Liver (tissue), 9 donors: ENCODE measurements around the gene RAPGEF4. TPM values are rescaled to one million over a fixed set of nuclear protein-coding genes. Genes with fewer than 3 reads are reported as not detected.

ENCODE experiments used
- DNase-seq: peaks from one replicate; pipeline ENCODE4 v3.0.0-alpha.2; 2017; ENCODE audit warnings: low spot score
- H3K27ac ChIP-seq, 2 donors: one replicate each; pipeline ENCODE4 v1.7.0; 2013; ENCODE audit warnings: inconsistent platforms in 2 of 2, low read length in 2 of 2, control low read depth in 1 of 2, low read depth in 1 of 2, mild to moderate bottlenecking in 1 of 2
- H3K27me3 ChIP-seq, 4 donors: one replicate each; pipeline versions ENCODE4 v1.6.1 to v1.7.0; 2013; ENCODE audit warnings: low read length in 3 of 4, inconsistent platforms in 1 of 4, mild to moderate bottlenecking in 1 of 4, moderate library complexity in 1 of 4; ENCODE audit not compliant: control insufficient read depth in 4 of 4, insufficient read depth in 4 of 4
- H3K36me3 ChIP-seq, 4 donors: one replicate each; pipeline versions ENCODE4 v1.6.1 to v1.7.0; 2013; ENCODE audit warnings: low read length in 3 of 4, mild to moderate bottlenecking in 3 of 4, low read depth in 1 of 4, moderate library complexity in 1 of 4; ENCODE audit not compliant: control insufficient read depth in 4 of 4, insufficient read depth in 3 of 4
- H3K4me1 ChIP-seq, 4 donors: one replicate each; pipeline versions ENCODE4 v1.6.1 to v1.7.0; 2013; ENCODE audit warnings: low read length in 3 of 4, mild to moderate bottlenecking in 3 of 4, moderate library complexity in 1 of 4; ENCODE audit not compliant: control insufficient read depth in 4 of 4, insufficient read depth in 4 of 4
- H3K4me3 ChIP-seq, 3 donors: one replicate each; pipeline versions ENCODE4 v1.6.1 to v1.7.0; 2013; ENCODE audit warnings: low read length in 3 of 3, control low read depth in 1 of 3, low read depth in 1 of 3, mild to moderate bottlenecking in 1 of 3
- H3K9ac ChIP-seq, 2 donors: one replicate each; pipeline ENCODE4 v1.7.0; 2013; ENCODE audit warnings: low read length in 2 of 2, mild to moderate bottlenecking in 2 of 2, moderate library complexity in 2 of 2, control low read depth in 1 of 2, low read depth in 1 of 2
- H3K9me3 ChIP-seq, 4 donors: one replicate each; pipeline versions ENCODE4 v1.6.1 to v1.7.0; 2013; ENCODE audit warnings: low read length in 3 of 4; ENCODE audit not compliant: control insufficient read depth in 4 of 4
- EGR1 ChIP-seq, 2 donors: IDR thresholded peaks; 2 replicates each; pipeline ENCODE4 v1.6.1; 2016 to 2018; ENCODE audit warnings: antibody characterized with exemption in 2 of 2, low read depth in 2 of 2
- FOXA1 ChIP-seq: IDR thresholded peaks from 2 replicates; pipeline ENCODE4 v1.6.1; 2016; ENCODE audit warnings: antibody characterized with exemption
- FOXA2 ChIP-seq: IDR thresholded peaks from 2 replicates; pipeline ENCODE4 v1.6.1; 2016; ENCODE audit warnings: antibody characterized with exemption
- GABPA ChIP-seq, 2 donors: IDR thresholded peaks in 1 of 2; conservative IDR thresholded peaks in 1 of 2; 2 replicates each; pipeline ENCODE4 v1.6.1; 2016; ENCODE audit warnings: antibody characterized with exemption in 2 of 2, mild to moderate bottlenecking in 1 of 2, moderate library complexity in 1 of 2
- HNF4A ChIP-seq, 2 donors: conservative IDR thresholded peaks; 2 replicates each; pipeline ENCODE4 v1.6.1; 2016; ENCODE audit warnings: antibody characterized with exemption in 2 of 2, mild to moderate bottlenecking in 2 of 2
- HNF4G ChIP-seq: IDR thresholded peaks from 2 replicates; pipeline ENCODE4 v1.6.1; 2016; ENCODE audit warnings: antibody characterized with exemption
- JUND ChIP-seq, 2 donors: IDR thresholded peaks; 2 replicates each; pipeline ENCODE4 v1.6.1; 2016; ENCODE audit warnings: antibody characterized with exemption in 2 of 2
- MAX ChIP-seq: IDR thresholded peaks from 2 replicates; pipeline ENCODE4 v1.6.1; 2016; ENCODE audit warnings: antibody characterized with exemption
- RAD21 ChIP-seq, 2 donors: IDR thresholded peaks; 2 replicates each; pipeline ENCODE4 v1.6.1; 2016; ENCODE audit warnings: antibody characterized with exemption in 2 of 2, mild to moderate bottlenecking in 2 of 2
- RXRA ChIP-seq, 2 donors: IDR thresholded peaks; 2 replicates each; pipeline ENCODE4 v1.6.1; 2017 to 2018; ENCODE audit warnings: antibody characterized with exemption in 2 of 2, mild to moderate bottlenecking in 1 of 2
- SP1 ChIP-seq: IDR thresholded peaks from 2 replicates; pipeline ENCODE4 v1.6.1; 2018; ENCODE audit warnings: antibody characterized with exemption, mild to moderate bottlenecking
- TAF1 ChIP-seq: conservative IDR thresholded peaks from 2 replicates; pipeline ENCODE4 v1.6.1; 2016; ENCODE audit warnings: antibody characterized with exemption, mild to moderate bottlenecking
- YY1 ChIP-seq: IDR thresholded peaks from 2 replicates; pipeline ENCODE4 v1.6.1; 2016; ENCODE audit warnings: antibody characterized with exemption, mild to moderate bottlenecking
- WGBS: extraction: QIAGEN DNeasy Blood & Tissue Kit; methylation state at CpG from one replicate; pipeline ENCODE4 v1.1.7; 2013; 5-methylcytosine and 5-hydroxymethylcytosine counted together
- polyA plus RNA-seq, 2 donors: library from polyadenylated mRNA; stranded (reverse) in 1 of 2; unstranded in 1 of 2; fragments of 200-250 nt in 1 of 2; fragments of >200 nt in 1 of 2; fragmentation: Nextera tagmentation in 1 of 2; extraction: Ambion mirVana in 1 of 2; gene quantifications; one replicate each; pipeline versions ENCODE4 v1.2.1 to v1.2.3, GENCODE V29; 2013 to 2015
- total RNA-seq, 2 donors: library from RNA; depleted of rRNA; stranded (reverse); fragments of >200 nt; gene quantifications; one replicate each; pipeline ENCODE4 v1.2.3, GENCODE V29; 2014
- TF ChIP-seq, protein P1 (sequence below): IDR thresholded peaks from 2 replicates; pipeline ENCODE4 v1.6.1; 2016; ENCODE audit warnings: antibody characterized with exemption
- TF ChIP-seq, protein P2 (sequence below): IDR thresholded peaks from 2 replicates; pipeline ENCODE4 v1.6.1; 2016; ENCODE audit warnings: antibody characterized with exemption, mild to moderate bottlenecking
- TF ChIP-seq, protein P3 (sequence below): IDR thresholded peaks from 2 replicates; pipeline ENCODE4 v1.6.1; 2016; ENCODE audit warnings: antibody characterized with exemption
- donor health status: healthy.
- donor health status: healthy.
- donor health status: healthy.
- donor health status: healthy.
- donor health status: healthy.

The RAPGEF4 gene
- total and polyA plus RNA-seq, 4 donors: 1.5 to 18.2 (median 8.3) TPM

DNA sequence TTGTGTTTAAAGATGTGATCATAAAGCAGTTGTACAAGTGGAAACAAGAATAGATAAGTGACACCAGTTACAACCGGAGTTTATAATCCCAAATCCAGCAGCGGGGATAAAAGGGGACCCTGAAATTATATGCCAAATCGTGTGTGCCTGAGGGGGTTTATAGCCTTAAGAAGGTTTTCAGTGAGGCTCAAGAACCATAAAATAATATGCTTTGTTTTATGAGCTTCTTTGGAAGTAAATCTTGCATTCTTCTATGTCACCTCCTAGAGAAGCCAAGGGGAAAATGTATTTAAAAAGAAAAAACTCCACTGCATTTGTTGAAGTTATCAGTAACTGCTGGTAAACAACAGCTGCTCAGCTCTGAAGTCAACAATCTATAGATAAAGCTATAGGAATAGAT is 314.2 kb downstream of the RAPGEF4 start:
- no peak overlapping the region for H3K4me3 ChIP-seq
- peak overlapping the region in 1 of 2 donors; percentile 57 for H3K9ac ChIP-seq
- no peaks in the 10 kb centered on the region for H3K27me3 ChIP-seq
- no peaks in the 10 kb centered on the region for H3K9me3 ChIP-seq
- no peak for DNase-seq
- no peaks in the 10 kb centered on the region for H3K36me3 ChIP-seq
- H3K27ac ChIP-seq: peak overlapping the region; percentile 69 to 88
- H3K4me1 ChIP-seq: peaks cover 0 to 18% (median 0%) of the 10 kb centered on the region in 4 donors
- WGBS: 86% methylated on average over 3 of the region's 3 CpGs
- TF ChIP-seq, protein P1, sequence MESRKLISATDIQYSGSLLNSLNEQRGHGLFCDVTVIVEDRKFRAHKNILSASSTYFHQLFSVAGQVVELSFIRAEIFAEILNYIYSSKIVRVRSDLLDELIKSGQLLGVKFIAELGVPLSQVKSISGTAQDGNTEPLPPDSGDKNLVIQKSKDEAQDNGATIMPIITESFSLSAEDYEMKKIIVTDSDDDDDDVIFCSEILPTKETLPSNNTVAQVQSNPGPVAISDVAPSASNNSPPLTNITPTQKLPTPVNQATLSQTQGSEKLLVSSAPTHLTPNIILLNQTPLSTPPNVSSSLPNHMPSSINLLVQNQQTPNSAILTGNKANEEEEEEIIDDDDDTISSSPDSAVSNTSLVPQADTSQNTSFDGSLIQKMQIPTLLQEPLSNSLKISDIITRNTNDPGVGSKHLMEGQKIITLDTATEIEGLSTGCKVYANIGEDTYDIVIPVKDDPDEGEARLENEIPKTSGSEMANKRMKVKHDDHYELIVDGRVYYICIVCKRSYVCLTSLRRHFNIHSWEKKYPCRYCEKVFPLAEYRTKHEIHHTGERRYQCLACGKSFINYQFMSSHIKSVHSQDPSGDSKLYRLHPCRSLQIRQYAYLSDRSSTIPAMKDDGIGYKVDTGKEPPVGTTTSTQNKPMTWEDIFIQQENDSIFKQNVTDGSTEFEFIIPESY: no peak
- TF ChIP-seq, protein P2, sequence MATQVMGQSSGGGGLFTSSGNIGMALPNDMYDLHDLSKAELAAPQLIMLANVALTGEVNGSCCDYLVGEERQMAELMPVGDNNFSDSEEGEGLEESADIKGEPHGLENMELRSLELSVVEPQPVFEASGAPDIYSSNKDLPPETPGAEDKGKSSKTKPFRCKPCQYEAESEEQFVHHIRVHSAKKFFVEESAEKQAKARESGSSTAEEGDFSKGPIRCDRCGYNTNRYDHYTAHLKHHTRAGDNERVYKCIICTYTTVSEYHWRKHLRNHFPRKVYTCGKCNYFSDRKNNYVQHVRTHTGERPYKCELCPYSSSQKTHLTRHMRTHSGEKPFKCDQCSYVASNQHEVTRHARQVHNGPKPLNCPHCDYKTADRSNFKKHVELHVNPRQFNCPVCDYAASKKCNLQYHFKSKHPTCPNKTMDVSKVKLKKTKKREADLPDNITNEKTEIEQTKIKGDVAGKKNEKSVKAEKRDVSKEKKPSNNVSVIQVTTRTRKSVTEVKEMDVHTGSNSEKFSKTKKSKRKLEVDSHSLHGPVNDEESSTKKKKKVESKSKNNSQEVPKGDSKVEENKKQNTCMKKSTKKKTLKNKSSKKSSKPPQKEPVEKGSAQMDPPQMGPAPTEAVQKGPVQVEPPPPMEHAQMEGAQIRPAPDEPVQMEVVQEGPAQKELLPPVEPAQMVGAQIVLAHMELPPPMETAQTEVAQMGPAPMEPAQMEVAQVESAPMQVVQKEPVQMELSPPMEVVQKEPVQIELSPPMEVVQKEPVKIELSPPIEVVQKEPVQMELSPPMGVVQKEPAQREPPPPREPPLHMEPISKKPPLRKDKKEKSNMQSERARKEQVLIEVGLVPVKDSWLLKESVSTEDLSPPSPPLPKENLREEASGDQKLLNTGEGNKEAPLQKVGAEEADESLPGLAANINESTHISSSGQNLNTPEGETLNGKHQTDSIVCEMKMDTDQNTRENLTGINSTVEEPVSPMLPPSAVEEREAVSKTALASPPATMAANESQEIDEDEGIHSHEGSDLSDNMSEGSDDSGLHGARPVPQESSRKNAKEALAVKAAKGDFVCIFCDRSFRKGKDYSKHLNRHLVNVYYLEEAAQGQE: no peak
- TF ChIP-seq HNF4A (conservative IDR thresholded peaks at IDR 0.05) (no peak), JUND (IDR thresholded peaks at IDR 0.05) (no peak), HNF4G (no peak), MAX (no peak), EGR1 (IDR thresholded peaks at IDR 0.05; ENCODE audit: low read depth in 2 of 2) (no peak), RAD21 (IDR thresholded peaks at IDR 0.05) (no peak), SP1 (no peak)
- TF ChIP-seq, protein P3, sequence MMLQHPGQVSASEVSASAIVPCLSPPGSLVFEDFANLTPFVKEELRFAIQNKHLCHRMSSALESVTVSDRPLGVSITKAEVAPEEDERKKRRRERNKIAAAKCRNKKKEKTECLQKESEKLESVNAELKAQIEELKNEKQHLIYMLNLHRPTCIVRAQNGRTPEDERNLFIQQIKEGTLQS: no peak

- WGBS: 94% methylated on average over 4 of the region's 4 CpGs
- no peak overlapping the region for H3K27ac ChIP-seq
- peaks cover 0 to 18% (median 0%) of the 10 kb centered on the region in 4 donors for H3K4me1 ChIP-seq
- no peak for TF ChIP-seq RAD21 (IDR thresholded peaks at IDR 0.05)
- TF ChIP-seq, protein P1: no peak
- TF ChIP-seq, protein P3: no peak
- no peak for TF ChIP-seq HNF4G
- no peak for TF ChIP-seq FOXA2
- TF ChIP-seq MAX: no peak
- no peak for TF ChIP-seq FOXA1
- TF ChIP-seq GABPA (IDR thresholded peaks at IDR 0.05 in 1 of 2, conservative IDR thresholded peaks at IDR 0.05 in 1 of 2): no peak
- TF ChIP-seq HNF4A (conservative IDR thresholded peaks at IDR 0.05): no peak
- TF ChIP-seq YY1: no peak
- TF ChIP-seq, protein P2: no peak
- TF ChIP-seq SP1: no peak
- no peak for TF ChIP-seq JUND (IDR thresholded peaks at IDR 0.05)
- TF ChIP-seq EGR1 (IDR thresholded peaks at IDR 0.05; ENCODE audit: low read depth in 2 of 2): no peak
- no peak for TF ChIP-seq RXRA (IDR thresholded peaks at IDR 0.05)
- no peak for TF ChIP-seq TAF1
These were observed 315.0 kb downstream of the RAPGEF4 start for GRCh38 chr2:173050684-173051083.

More at GRCh38 chr2:173050684-173051083, 315.0 kb downstream of the RAPGEF4 start:
- no peak for DNase-seq
- Histone ChIP-seq H3K27me3 (no peaks in the 10 kb centered on the region), H3K9ac (no peak overlapping the region), H3K9me3 (no peaks in the 10 kb centered on the region), H3K4me3 (no peak overlapping the region), H3K36me3 (no peaks in the 10 kb centered on the region)
